HepG2 (cell line): ENCODE results near the gene TAF11.

Experiments used
- CTCF ChIP-seq: sonication (generic); formaldehyde crosslinking; IDR thresholded peaks from 2 replicates; pipeline ENCODE4 v1.5.0; 2020; ENCODE audit warnings: mild to moderate bottlenecking, missing genetic modification reagents, moderate library complexity
- FOXK2 ChIP-seq: fragments of 450-650 bp; IDR thresholded peaks from 2 replicates; pipeline ENCODE4 v1.6.1; 2016
- GTF2F1 ChIP-seq: fragments of 150-350 bp; IDR thresholded peaks from 2 replicates; pipeline ENCODE4 v1.6.1; 2014; ENCODE audit warnings: low read length
- HDAC1 ChIP-seq: sonication (generic); formaldehyde crosslinking; IDR thresholded peaks from 2 replicates; pipeline ENCODE4 v1.5.1; 2020; ENCODE audit warnings: mild to moderate bottlenecking, missing genetic modification reagents
- HNF4A ChIP-seq: sonication (generic); formaldehyde crosslinking; IDR thresholded peaks from 2 replicates; pipeline ENCODE4 v1.4.0; 2020; ENCODE audit warnings: missing genetic modification reagents
- ISX ChIP-seq: sonication (generic); formaldehyde crosslinking; conservative IDR thresholded peaks from 2 replicates; pipeline ENCODE4 v1.5.0; 2020; ENCODE audit warnings: missing genetic modification reagents
- NFYC ChIP-seq: IDR thresholded peaks from 2 replicates; pipeline ENCODE4 v1.6.1; 2016; ENCODE audit warnings: missing genetic modification reagents, missing compliant biosample characterization
- RAD21 ChIP-seq: fragments of 450-650 bp; formaldehyde crosslinking; IDR thresholded peaks from 2 replicates; pipeline ENCODE4 v1.5.0; 2020; ENCODE audit warnings: mild to moderate bottlenecking
- REST ChIP-seq, 2 experiments: IDR thresholded peaks; 2 replicates each; pipeline ENCODE4 v1.6.1; 2011 to 2012; ENCODE audit warnings: low read length in 2 of 2, borderline replicate concordance in 1 of 2, low read depth in 1 of 2, mild to moderate bottlenecking in 1 of 2, moderate library complexity in 1 of 2
- TGIF2 ChIP-seq: IDR thresholded peaks from 2 replicates; pipeline ENCODE4 v1.6.1; 2016; ENCODE audit warnings: control low read depth, missing compliant biosample characterization
- ZKSCAN1 ChIP-seq: fragments of 150-350 bp; IDR thresholded peaks from 2 replicates; pipeline ENCODE4 v1.6.1; 2014; ENCODE audit warnings: low read length
- ZNF367 ChIP-seq: sonication (generic); formaldehyde crosslinking; IDR thresholded peaks from 2 replicates; pipeline ENCODE4 v1.4.0; 2020; ENCODE audit warnings: missing genetic modification reagents, borderline replicate concordance
- ZSCAN20 ChIP-seq: sonication (generic); formaldehyde crosslinking; IDR thresholded peaks from 2 replicates; pipeline ENCODE4 v1.4.0; 2020; ENCODE audit warnings: missing genetic modification reagents, mild to moderate bottlenecking, borderline replicate concordance
- TF ChIP-seq, protein P1 (sequence below): IDR thresholded peaks from 2 replicates; pipeline ENCODE4 v1.6.1; 2012; ENCODE audit warnings: inconsistent platforms

GRCh38 chr6:34890533-34890925 is 2.7 kb upstream of the TAF11 start:
- TF ChIP-seq ZNF367 (no peak), TGIF2 (CRISPR knock-in tag) (no peak), ZSCAN20 (CRISPR knock-in tag) (no peak), ISX (CRISPR knock-in tag) (no peak), REST (IDR thresholded peaks at IDR 0.05; ENCODE audit: borderline replicate concordance in 1 of 2, low read depth in 1 of 2, low read length in 2 of 2) (no peak), CTCF (CRISPR knock-in tag) (no peak), HDAC1 (CRISPR knock-in tag) (no peak), HNF4A (CRISPR knock-in tag) (no peak), RAD21 (CRISPR knock-in tag) (no peak), NFYC (no peak), FOXK2 (no peak), ZKSCAN1 (no peak), GTF2F1 (no peak)
- TF ChIP-seq, protein P1, sequence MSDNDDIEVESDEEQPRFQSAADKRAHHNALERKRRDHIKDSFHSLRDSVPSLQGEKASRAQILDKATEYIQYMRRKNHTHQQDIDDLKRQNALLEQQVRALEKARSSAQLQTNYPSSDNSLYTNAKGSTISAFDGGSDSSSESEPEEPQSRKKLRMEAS: no peak
